Heart left ventricle (tissue), 16 donors: Measurements from ENCODE around the gene PLCB1. TPM values are rescaled to one million over a fixed set of nuclear protein-coding genes. Genes with fewer than 3 reads are reported as not detected.

Experiments used
- ATAC-seq, 4 donors: fragments of 200-7000 bp; cut with Tn5 transposase; one replicate each; pipeline ENCODE4 v1.9.1; 2020 to 2022; ENCODE audit warnings: moderate library complexity in 4 of 4, mild to moderate bottlenecking in 3 of 4, moderate number of reproducible peaks in 1 of 4
- DNase-seq, 5 donors: peaks; one replicate each; pipeline ENCODE4 v3.0.0-alpha.2; 2020
- H3K27ac ChIP-seq, 12 donors: fragments of 200-600 bp; sonication (generic) in 4 of 12; one replicate each; pipeline versions ENCODE4 v1.5.0 to v1.8.0; 2016 to 2022; ENCODE audit warnings: mild to moderate bottlenecking in 2 of 12
- H3K27me3 ChIP-seq, 9 donors: fragments of 200-600 bp; sonication (generic) in 2 of 9; one replicate each; pipeline versions ENCODE4 v1.5.1 to v1.8.0; 2016 to 2022; ENCODE audit warnings: mild to moderate bottlenecking in 3 of 9
- H3K36me3 ChIP-seq, 9 donors: fragments of 200-600 bp; sonication (generic) in 2 of 9; one replicate each; pipeline versions ENCODE4 v1.5.0 to v1.8.0; 2018 to 2022; ENCODE audit warnings: mild to moderate bottlenecking in 2 of 9
- H3K4me1 ChIP-seq, 12 donors: fragments of 200-600 bp; sonication (generic) in 4 of 12; one replicate each; pipeline versions ENCODE4 v1.5.0 to v1.8.0; 2016 to 2022; ENCODE audit warnings: mild to moderate bottlenecking in 3 of 12
- H3K4me3 ChIP-seq, 12 donors: fragments of 200-600 bp; sonication (generic) in 4 of 12; one replicate each; pipeline versions ENCODE4 v1.5.0 to v1.8.0; 2017 to 2022; ENCODE audit warnings: mild to moderate bottlenecking in 9 of 12, moderate library complexity in 4 of 12
- H3K9me3 ChIP-seq, 12 donors: fragments of 200-600 bp; sonication (generic) in 4 of 12; one replicate each; pipeline versions ENCODE4 v1.5.0 to v1.8.0; 2016 to 2022; ENCODE audit warnings: mild to moderate bottlenecking in 1 of 12
- POLR2A ChIP-seq, 2 donors: fragments of 450-650 bp; IDR thresholded peaks; one replicate each; pipeline ENCODE4 v1.6.1; 2017; ENCODE audit warnings: antibody characterized with exemption in 2 of 2, mild to moderate bottlenecking in 2 of 2, moderate library complexity in 2 of 2
- WGBS, 4 donors: extraction: QIAGEN DNeasy Blood & Tissue Kit in 2 of 4; methylation state at CpG; one replicate each; pipeline versions ENCODE4 v1.1.5 to v1.1.7; 2013 to 2018; 5-methylcytosine and 5-hydroxymethylcytosine counted together
- intact Hi-C, 10 donors: fragments of 100-400 bp; cut with DNase I; formaldehyde crosslinking; loops; one replicate each; pipeline versions ENCODE4 v1.11.1 to v1.14.2; 2022
- polyA plus RNA-seq, 2 donors: library from polyadenylated mRNA; stranded (reverse); fragments of 200-250 nt; gene quantifications; one replicate each; pipeline ENCODE4 v1.2.3, GENCODE V29; 2013
- total RNA-seq, 9 donors: library from RNA; depleted of rRNA in 2 of 9; stranded (reverse); fragments of >200 nt in 2 of 9; fragmentation: NEBNext Ultra II Directional in 3 of 9; extraction: Animal tissue kit (Norgen Biotek cat#: 25700) in 3 of 9; gene quantifications; one replicate each; pipeline versions ENCODE4 v1.1.0 to v1.2.4, GENCODE V29; 2016 to 2023
- TF ChIP-seq, protein P1 (sequence below), 12 donors: fragments of 200-600 bp; sonication (generic) in 4 of 12; IDR thresholded peaks; one replicate each; pipeline versions ENCODE4 v1.5.0 to v1.8.0; 2018 to 2022; ENCODE audit warnings: antibody characterized with exemption in 12 of 12, mild to moderate bottlenecking in 5 of 12
- donor health status: ischemic (EF 13 %, LVEDD 7.1; RV severe dilation, severe dysfunction).
- donor health status: healthy with polysubstance abuse.
- donor health status: DM: no; HTN: yes; CAD: no.
- donor health status: DM: no; HTN: no; CAD: no.
- donor health status: ischemic (EF 25% LVEDD 6.9; RV normal size, moderate dysfunction).
- donor health status: ischemic (EF 25% LVEDD 5.7; RV mildly dilated, moderate dysfunction).
- donor health status: healthy.
- donor health status: DM: yes; HTN: yes; CAD: no.
- donor health status: ischemic (EF 35%, LVEDD 5.7; RV mildly dilated, moderate dysfunction).
- donor health status: nonischemic (EF 11% LVEDD 7.7; RV severe dilation, severe dysfunction).
- donor health status: DM: yes; HTN: yes; CAD: no.
- donor health status: PGD.
- donor health status: ischemic (EF 29% LVEDD 5.4; RV normal size, mild dysfunction).
- donor health status: nonischemic (EF 23%, LVEDD 6.1; RV moderate dilation, normal function).

The PLCB1 gene
- total and polyA plus RNA-seq, 11 donors, result 2.5 to 12.1 (median 7.4) TPM

DNA sequence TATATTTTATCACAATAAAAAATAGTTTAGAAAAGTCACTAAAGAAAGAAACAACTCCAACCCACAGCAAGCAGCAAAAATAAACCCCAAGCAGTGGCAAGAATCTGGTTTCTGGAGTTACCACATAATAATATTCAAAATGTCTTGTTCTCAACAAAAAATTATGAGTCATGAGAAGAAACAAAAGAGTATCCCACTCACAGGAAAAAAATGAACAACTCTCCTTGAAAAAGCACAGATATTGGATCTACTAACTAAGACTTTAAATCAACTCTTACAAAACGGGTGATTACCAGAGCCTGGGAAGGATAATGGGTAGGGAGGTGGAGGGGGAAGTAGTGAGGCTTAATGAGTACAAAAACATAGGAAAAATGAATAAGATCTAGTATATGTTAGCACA is 425.6 kb downstream of the PLCB1 start:
- DNase-seq, result no peak
- Histone ChIP-seq H3K27me3 (no peaks in the 10 kb centered on the region), H3K9me3 (peaks cover 0 to 51% (median 13%) of the 10 kb centered on the region in 12 donors), H3K27ac (no peak overlapping the region), H3K36me3 (no peaks in the 10 kb centered on the region), H3K4me3 (no peak overlapping the region), H3K4me1 (peaks cover 0 to 4% (median 0%) of the 10 kb centered on the region in 12 donors)
- TF ChIP-seq, protein P1, sequence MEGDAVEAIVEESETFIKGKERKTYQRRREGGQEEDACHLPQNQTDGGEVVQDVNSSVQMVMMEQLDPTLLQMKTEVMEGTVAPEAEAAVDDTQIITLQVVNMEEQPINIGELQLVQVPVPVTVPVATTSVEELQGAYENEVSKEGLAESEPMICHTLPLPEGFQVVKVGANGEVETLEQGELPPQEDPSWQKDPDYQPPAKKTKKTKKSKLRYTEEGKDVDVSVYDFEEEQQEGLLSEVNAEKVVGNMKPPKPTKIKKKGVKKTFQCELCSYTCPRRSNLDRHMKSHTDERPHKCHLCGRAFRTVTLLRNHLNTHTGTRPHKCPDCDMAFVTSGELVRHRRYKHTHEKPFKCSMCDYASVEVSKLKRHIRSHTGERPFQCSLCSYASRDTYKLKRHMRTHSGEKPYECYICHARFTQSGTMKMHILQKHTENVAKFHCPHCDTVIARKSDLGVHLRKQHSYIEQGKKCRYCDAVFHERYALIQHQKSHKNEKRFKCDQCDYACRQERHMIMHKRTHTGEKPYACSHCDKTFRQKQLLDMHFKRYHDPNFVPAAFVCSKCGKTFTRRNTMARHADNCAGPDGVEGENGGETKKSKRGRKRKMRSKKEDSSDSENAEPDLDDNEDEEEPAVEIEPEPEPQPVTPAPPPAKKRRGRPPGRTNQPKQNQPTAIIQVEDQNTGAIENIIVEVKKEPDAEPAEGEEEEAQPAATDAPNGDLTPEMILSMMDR (IDR thresholded peaks at IDR 0.05), result no peak
- TF ChIP-seq POLR2A (IDR thresholded peaks at IDR 0.05), result no peak
- 87 to 98% (median 88%) methylated on average over 1 of the region's 1 CpG for WGBS, 4 donors
- intact Hi-C loops, result no loop called here
- ATAC-seq, result no peak

GRCh38 chr20:8562356-8562755 is 430.3 kb downstream of the PLCB1 start:
- H3K4me3 ChIP-seq, result no peak overlapping the region
- TF ChIP-seq, protein P1 (IDR thresholded peaks at IDR 0.05), result no peak
- TF ChIP-seq POLR2A (IDR thresholded peaks at IDR 0.05), result no peak
- WGBS, 4 donors, result 88 to 97% (median 90%) methylated on average over 3 of the region's 3 CpGs
- H3K9me3 ChIP-seq, result peaks cover 0 to 34% (median 12%) of the 10 kb centered on the region in 12 donors
- H3K27me3 ChIP-seq, result no peaks in the 10 kb centered on the region
- no peak for DNase-seq
- no peaks in the 10 kb centered on the region for H3K36me3 ChIP-seq
- H3K27ac ChIP-seq, result no peak overlapping the region
- intact Hi-C loops, result no loop called here
- H3K4me1 ChIP-seq, result no peaks in the 10 kb centered on the region
- ATAC-seq, result no peak

- DNase-seq (no peak), ATAC-seq (peak in 1 of 4 donors; percentile 42)
- H3K4me3 ChIP-seq, result no peak overlapping the region
- H3K27ac ChIP-seq, result peak overlapping the region in 1 of 12 donors; percentile 9
- H3K9me3 ChIP-seq, result peaks cover 0 to 17% (median 0%) of the 10 kb centered on the region in 12 donors
- no peaks in the 10 kb centered on the region for H3K27me3 ChIP-seq
- H3K36me3 ChIP-seq, result no peaks in the 10 kb centered on the region
- intact Hi-C loops, result no loop called here
- H3K4me1 ChIP-seq, result peaks cover 0 to 15% (median 0%) of the 10 kb centered on the region in 12 donors
- TF ChIP-seq POLR2A (IDR thresholded peaks at IDR 0.05), result no peak
- TF ChIP-seq, protein P1 (IDR thresholded peaks at IDR 0.05), result no peak
- 73 to 87% (median 81%) methylated on average over 2 of the region's 2 CpGs for WGBS, 4 donors
These were observed 436.0 kb downstream of the PLCB1 start for GRCh38 chr20:8568075-8568474.

GRCh38 chr20:8569766-8570165 is 437.7 kb downstream of the PLCB1 start:
- intact Hi-C loops, result loop anchor here in 1 of 10 donors (10.0 kb wide), 1 partner anchor 65 kb away; no protein-coding TSS in a partner anchor
- Histone ChIP-seq H3K4me3 (no peak overlapping the region), H3K27ac (no peak overlapping the region), H3K27me3 (no peaks in the 10 kb centered on the region), H3K9me3 (peaks cover 0 to 1% (median 0%) of the 10 kb centered on the region in 12 donors), H3K4me1 (peaks cover 0 to 15% (median 0%) of the 10 kb centered on the region in 12 donors), H3K36me3 (no peaks in the 10 kb centered on the region)
- no peak for ATAC-seq
- DNase-seq, result no peak
- TF ChIP-seq, protein P1 (IDR thresholded peaks at IDR 0.05), result no peak
- TF ChIP-seq POLR2A (IDR thresholded peaks at IDR 0.05), result no peak
